ENCODE results near the gene ZSCAN31.

DNA sequence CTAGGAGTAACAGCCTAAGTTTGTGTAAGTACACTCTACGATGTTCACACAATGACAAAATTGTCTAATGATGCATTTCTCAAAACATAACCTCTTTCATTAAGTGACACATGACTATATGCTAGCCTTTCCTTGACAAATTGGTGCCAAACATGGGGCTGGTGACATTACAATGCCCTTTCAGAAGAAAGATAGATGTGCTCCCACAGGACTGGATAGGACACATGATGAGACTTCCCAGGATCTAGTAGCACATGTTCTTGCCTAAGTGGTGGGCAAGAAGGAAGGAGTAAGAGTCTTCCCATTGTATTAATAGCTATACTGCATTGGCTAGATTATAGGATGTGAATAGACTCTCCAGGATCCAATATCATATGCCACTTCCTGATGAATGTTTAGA lies 35.3 kb upstream of the ZSCAN31 start:
- TF ChIP-seq, protein P1, sequence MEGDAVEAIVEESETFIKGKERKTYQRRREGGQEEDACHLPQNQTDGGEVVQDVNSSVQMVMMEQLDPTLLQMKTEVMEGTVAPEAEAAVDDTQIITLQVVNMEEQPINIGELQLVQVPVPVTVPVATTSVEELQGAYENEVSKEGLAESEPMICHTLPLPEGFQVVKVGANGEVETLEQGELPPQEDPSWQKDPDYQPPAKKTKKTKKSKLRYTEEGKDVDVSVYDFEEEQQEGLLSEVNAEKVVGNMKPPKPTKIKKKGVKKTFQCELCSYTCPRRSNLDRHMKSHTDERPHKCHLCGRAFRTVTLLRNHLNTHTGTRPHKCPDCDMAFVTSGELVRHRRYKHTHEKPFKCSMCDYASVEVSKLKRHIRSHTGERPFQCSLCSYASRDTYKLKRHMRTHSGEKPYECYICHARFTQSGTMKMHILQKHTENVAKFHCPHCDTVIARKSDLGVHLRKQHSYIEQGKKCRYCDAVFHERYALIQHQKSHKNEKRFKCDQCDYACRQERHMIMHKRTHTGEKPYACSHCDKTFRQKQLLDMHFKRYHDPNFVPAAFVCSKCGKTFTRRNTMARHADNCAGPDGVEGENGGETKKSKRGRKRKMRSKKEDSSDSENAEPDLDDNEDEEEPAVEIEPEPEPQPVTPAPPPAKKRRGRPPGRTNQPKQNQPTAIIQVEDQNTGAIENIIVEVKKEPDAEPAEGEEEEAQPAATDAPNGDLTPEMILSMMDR (IDR thresholded peaks at IDR 0.05 in 4 of 5, conservative IDR thresholded peaks at IDR 0.05 in 1 of 5): no peak
- no peak for TF ChIP-seq POLR2A (IDR thresholded peaks at IDR 0.05)

All from gastrocnemius medialis (tissue), 4 donors.